Measurements from ENCODE around the gene CBFA2T2. TPM values are rescaled to one million over a fixed set of nuclear protein-coding genes. Genes with fewer than 3 reads are reported as not detected.

The CBFA2T2 gene
- total and polyA plus RNA-seq, 2 of the 4 experiments (the other 2 are of a cell fraction) = 3.8 to 6.2 TPM

- Histone ChIP-seq H4K91ac (ENCODE audit: insufficient read depth, low read depth, low read length) (no peak overlapping the region), H2AK9ac (replicated peaks; ENCODE audit: low read depth, low read length, poor library complexity) (no peak overlapping the region), H4K8ac (ENCODE audit: low read depth in 2 of 2, low read length in 2 of 2) (no peak overlapping the region), H3K4me3 (ENCODE audit: insufficient read depth, low read depth, low read length) (no peak overlapping the region), H2BK20ac (ENCODE audit: low read depth, low read length) (no peak overlapping the region), H3K9me1 (ENCODE audit: insufficient read depth, low read length) (peaks cover 6% of the 10 kb centered on the region; the same call in 1 of the 2 replicates), H2AK5ac (ENCODE audit: low read depth, low read length) (no peak overlapping the region), H3K4me2 (ENCODE audit: low read depth, low read length) (no peak overlapping the region), H3K27me3 (ENCODE audit: control insufficient read depth, insufficient read depth, low read length) (no peaks in the 10 kb centered on the region), H3K9me3 (ENCODE audit: control insufficient read depth, insufficient read depth, low read length) (no peaks in the 10 kb centered on the region), H3K4me1 (ENCODE audit: control insufficient read depth, insufficient read depth, low read length) (no peaks in the 10 kb centered on the region), H2BK15ac (ENCODE audit: low read depth, low read length) (no peak overlapping the region), H4K20me1 (ENCODE audit: insufficient read depth, low read length) (no peaks in the 10 kb centered on the region), H2BK120ac (ENCODE audit: low read depth, low read length) (no peak overlapping the region), H3K27ac (ENCODE audit: insufficient read depth, low read length) (no peak overlapping the region), H3K4ac (ENCODE audit: low read depth, low read length) (no peak overlapping the region), H3K23ac (ENCODE audit: low read depth, low read length) (no peak overlapping the region), H3K79me1 (ENCODE audit: low read depth in 1 of 2, low read length in 2 of 2) (peaks cover 5 to 35% of the 10 kb centered on the region in 2 experiments), H3K14ac (replicated peaks; ENCODE audit: low read depth, low read length) (no peak overlapping the region), H4K5ac (ENCODE audit: low read depth, low read length) (no peak overlapping the region), H3K9ac (ENCODE audit: low read depth, low read length) (no peak overlapping the region), H3K18ac (ENCODE audit: low read depth, low read length) (no peak overlapping the region), H2AFZ (replicated peaks; ENCODE audit: low read length, poor library complexity) (no peak overlapping the region), H3K56ac (ENCODE audit: extremely low read depth, insufficient read depth, low read length) (no peak overlapping the region), H2BK5ac (ENCODE audit: low read depth, low read length, poor library complexity, severe bottlenecking) (no peak overlapping the region), H3K36me3 (ENCODE audit: control insufficient read depth, insufficient read depth, low read length) (no peaks in the 10 kb centered on the region)
- no peak for TF ChIP-seq RCOR1 (IDR thresholded peaks at IDR 0.05; ENCODE audit: insufficient replicate concordance, low read length)
- TF ChIP-seq FOS (IDR thresholded peaks at IDR 0.05; ENCODE audit: low read depth, low read length) = no peak
- no peak for TF ChIP-seq BHLHE40 (IDR thresholded peaks at IDR 0.05; ENCODE audit: low read depth, low read length)
- no peak for TF ChIP-seq MXI1 (IDR thresholded peaks at IDR 0.05; ENCODE audit: borderline replicate concordance, low read depth, low read length)
- TF ChIP-seq ELK1 (IDR thresholded peaks at IDR 0.05; ENCODE audit: borderline replicate concordance, low read depth, low read length) = no peak
- no peak for TF ChIP-seq MAFK (IDR thresholded peaks at IDR 0.05; ENCODE audit: low read depth, low read length)
- TF ChIP-seq RFX5 (IDR thresholded peaks at IDR 0.05; ENCODE audit: low read depth, low read length) = no peak
- no peak for TF ChIP-seq CEBPB (IDR thresholded peaks at IDR 0.05; ENCODE audit: low read depth, low read length)
- no peak for TF ChIP-seq CTCF (conservative IDR thresholded peaks at IDR 0.05; ENCODE audit: low read depth, low read length)
- TF ChIP-seq MAZ (IDR thresholded peaks at IDR 0.05; ENCODE audit: borderline replicate concordance, low read depth, low read length) = no peak
- TF ChIP-seq SMC3 (IDR thresholded peaks at IDR 0.05; ENCODE audit: low read depth, low read length) = no peak
- intact Hi-C loops (cut with micrococcal nuclease) = no loop called here
- POLR2A ChIA-PET (ENCODE audit: unreplicated experiment) = no interaction called here
- CTCF ChIA-PET = no interaction called here
- in situ Hi-C loops (cut with MboI; ENCODE audit: low sequenced_read_pairs) = no loop called here
- no peak for DNase-seq
- BruUV-seq (replicated peaks) = no TSS peak
- WGBS, 2 experiments (ENCODE audit: extremely low coverage in 2 of 2, insufficient read length in 1 of 2) = 54% methylated on average over 2 of the region's 9 CpGs; no CpG with 5 or more reads in 1 of the 2 experiments
- ATAC-seq (ENCODE audit: low read depth) = no peak
- dilution Hi-C loops (cut with HindIII; ENCODE audit: low sequenced_read_pairs, unreplicated experiment) = no loop called here
Observed at GRCh38 chr20:33568378-33568777, 78.5 kb downstream of the CBFA2T2 start.

Measured in IMR-90 (cell line).